ENCODE measurements around the gene SCD5.
A peak's percentile ranks its signal among the peaks of the same experiment; 100 is the strongest.
"Not testable (repeated sequence)": the region's sequence is repeated elsewhere in the genome, so short reads cannot be mapped to it uniquely, and the experiment has no call there.

Gene SCD5

DNA sequence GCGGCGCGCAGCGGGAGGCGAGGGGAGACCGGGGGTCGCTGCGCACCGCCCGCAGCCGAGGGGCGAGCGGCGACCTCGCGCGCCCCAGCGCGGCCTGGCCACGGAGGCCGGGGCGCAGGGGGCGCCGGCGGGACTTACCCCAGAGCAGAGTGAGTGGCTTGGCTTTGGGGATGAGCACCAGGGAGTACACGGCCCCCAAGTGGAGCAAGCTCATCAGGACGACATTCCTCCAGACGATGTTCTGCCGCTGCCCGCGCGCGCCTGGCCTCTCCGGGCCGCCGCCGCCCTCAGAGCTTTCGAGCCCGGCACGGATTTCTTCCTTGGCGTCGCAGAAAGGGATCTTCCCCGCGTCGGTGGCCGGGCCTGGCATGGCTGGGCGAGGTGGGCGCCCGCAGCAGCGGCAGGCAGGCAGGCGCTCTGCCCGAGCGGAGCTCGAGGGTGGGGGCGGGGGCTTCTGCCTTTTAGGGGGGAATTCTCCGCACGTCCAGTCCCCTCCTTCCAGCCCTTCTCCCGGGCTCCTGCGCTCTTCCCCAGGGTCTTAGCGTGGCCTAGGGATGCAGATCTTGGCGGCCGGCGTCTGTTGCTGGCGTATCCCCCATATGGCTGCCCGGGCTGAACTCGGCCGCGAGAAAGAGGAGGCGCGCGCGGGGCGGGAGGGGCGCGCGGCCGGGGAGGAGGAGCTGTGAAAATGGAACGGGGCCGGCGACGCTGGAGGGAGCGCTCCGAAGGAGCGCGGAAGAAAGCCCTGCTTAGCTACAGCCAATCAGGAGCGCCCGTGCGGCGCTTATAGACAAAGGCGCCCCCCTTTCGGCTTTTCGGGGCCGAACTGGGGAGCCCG lies at the start of gene SCD5:
Gene SCD5 (minus strand): TSS at position 629 of the 838 bp plus-strand sequence. CDS start 259 bp downstream, at position 370.
- DNase-seq (ENCODE audit: low read depth): peak; percentile 42

DNA sequence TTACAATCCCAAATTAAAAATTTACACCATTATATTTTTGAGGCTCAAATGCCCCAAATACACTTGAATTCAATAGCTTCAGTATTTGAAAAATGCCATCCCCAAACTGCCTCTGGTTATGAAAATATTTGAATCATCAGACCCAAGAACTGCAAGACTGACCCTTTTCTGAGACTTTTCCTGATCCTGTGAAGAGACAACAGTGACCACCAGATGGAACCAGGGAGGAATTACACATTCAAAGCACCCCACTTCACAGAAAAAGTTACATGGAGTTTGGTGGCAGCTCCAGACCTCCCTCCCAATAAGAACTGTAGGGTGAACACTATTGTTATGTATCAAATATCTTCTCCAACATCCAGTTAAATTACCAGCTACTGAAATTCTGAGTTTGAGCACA lies 44.0 kb upstream of the SCD5 start:
- no peak for DNase-seq (ENCODE audit: low read depth)

- DNase-seq (ENCODE audit: low read depth): no peak
These were observed 41.0 kb upstream of the SCD5 start for GRCh38 chr4:82839624-82840023.

DNA sequence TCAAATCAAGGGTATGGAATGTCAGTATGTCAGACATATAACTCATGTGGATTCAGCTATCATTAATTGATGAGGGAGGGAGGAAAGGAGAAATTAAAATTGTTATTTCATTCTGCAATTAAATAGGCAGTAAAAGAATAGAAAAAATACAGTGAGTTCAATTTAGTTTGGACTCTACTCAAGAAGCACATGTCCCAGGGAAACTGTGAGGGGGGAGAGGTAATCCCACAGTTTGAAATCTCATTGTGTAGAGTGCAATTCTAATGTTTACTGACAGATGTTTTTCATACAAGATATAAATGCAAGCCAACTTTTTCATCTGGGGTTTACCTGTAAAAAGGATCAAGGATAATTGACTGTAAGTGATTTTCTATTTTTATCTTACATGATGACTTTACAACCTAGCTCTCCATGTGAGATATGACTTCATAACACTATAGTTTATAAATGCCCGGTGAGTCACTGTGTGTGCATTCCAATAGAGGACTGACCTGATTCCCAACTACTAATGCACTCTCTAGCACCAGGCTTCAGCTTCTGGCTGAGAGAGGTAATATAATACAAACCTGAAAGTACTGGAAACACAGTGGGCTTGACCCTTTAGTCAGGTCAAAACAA lies 35.2 kb upstream of the SCD5 start:
- DNase-seq (ENCODE audit: low read depth): no peak

- DNase-seq (ENCODE audit: low read depth): not testable (repeated sequence)
These were observed 34.5 kb upstream of the SCD5 start for GRCh38 chr4:82833060-82833459.

DNA sequence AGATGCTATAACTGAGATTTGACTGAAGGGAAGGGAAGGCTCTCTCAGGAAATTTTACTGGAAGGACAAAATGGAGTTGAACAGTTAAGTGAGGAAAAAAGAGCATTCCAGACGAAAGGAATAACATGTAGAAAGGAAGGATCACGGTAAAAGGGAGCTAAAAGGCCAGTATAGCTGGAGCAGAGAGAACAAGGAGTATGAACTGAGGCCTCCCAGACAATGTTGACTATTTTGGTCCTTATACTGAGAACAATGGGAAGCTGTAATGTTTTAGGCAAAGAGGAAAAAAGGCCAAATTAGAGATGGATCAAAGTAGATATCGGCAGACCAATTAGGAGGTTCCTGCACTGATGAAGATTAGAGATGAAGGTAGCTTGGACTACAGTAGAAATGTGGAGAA lies 26.8 kb upstream of the SCD5 start:
- DNase-seq (ENCODE audit: low read depth): no peak

DNA sequence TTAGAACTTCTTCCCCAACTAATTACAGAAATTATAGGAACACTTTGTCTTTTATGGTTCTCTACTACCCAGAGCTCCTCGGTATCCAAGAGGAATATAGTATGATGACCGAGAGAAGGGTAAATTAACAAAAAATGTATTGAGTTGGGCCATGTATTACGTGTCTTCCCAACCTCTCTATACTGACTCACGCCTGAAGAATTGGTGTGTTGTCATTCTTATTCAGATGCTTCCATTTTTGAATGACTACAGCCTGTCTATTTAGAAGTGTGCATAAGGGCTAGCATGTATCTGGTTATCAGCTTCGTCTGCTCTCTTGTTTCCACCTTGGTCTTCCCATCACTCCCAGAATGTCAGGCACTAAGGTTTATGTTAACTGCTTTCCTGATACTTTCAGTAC lies 24.5 kb upstream of the SCD5 start:
- DNase-seq (ENCODE audit: low read depth): no peak

GRCh38 chr4:82820689-82821088 lies 22.1 kb upstream of the SCD5 start:
- DNase-seq (ENCODE audit: low read depth): no peak

DNA sequence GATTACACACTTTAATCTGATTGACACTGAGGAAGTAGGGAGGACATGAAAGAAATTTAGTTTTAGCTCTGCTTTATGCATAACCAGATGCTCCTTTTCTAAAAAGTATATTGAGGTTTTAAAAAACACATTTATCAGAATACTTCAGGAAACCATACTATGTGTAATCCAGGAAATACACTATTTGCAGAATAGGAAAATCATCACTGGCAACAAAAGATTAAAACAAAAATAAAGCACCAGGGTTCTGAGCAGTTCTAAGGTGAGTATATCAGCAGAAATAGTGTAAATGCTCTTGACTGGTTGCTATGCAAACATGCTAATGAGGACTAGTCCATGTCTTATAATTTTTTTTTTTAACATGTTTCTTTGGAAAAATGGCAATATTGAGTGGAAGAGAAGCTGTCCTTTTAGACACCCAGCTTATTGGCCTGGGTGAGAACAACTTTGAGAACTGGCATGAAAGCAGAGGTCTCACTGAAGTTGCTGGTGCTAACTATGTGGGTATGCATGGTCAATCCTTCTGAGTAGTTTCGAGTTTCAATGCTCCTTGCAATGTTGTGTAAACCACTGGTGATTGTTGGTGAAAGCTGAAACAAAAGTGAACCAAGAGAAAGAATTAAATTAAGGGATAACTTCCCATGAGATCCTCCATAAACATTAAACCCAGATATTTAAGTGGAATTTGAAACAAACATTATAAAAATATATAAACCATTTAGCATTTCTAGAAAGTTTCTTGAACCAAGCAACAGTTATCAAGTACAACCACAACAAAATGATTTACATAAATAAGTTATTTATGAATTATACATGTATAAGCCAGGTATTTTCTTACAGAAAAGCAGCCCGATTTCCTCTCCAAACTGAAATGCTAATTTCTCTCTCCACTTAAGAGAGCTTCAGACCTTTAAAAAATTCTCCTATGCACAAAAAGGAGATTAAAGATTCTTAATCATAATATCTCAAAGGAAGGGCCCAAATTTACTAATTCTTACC lies 20.4 kb upstream of the SCD5 start:
- DNase-seq (ENCODE audit: low read depth): no peak

GRCh38 chr4:82816874-82817273 lies 18.3 kb upstream of the SCD5 start:
- not testable (repeated sequence) for DNase-seq (ENCODE audit: low read depth)

- no peak for DNase-seq (ENCODE audit: low read depth)
These were observed 15.4 kb upstream of the SCD5 start for GRCh38 chr4:82814034-82814433.

DNA sequence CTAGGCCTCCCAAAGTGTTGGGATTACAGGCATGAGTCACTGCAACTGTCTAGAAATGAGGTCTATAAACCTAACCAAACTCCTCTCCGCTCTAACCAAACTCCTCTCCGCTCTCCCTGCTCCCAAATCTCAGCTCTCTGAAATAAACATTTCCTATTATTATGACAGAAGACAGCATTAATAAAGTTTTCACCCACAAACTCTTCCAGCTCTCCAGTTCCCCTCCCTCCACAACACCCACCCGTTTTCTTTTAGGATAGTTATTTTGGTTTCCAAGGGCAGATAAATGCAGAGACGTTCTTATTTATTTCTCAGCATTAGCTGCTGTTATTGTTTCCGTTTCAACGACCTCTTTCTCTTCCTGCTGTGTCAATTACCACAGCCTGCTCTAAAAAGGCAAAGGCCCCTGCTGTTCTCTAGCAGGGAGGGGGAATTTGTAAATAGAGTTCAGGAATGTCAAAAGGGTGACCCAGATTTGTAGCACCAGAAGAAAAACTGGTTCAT lies 13.3 kb upstream of the SCD5 start:
- no peak for DNase-seq (ENCODE audit: low read depth)

DNA sequence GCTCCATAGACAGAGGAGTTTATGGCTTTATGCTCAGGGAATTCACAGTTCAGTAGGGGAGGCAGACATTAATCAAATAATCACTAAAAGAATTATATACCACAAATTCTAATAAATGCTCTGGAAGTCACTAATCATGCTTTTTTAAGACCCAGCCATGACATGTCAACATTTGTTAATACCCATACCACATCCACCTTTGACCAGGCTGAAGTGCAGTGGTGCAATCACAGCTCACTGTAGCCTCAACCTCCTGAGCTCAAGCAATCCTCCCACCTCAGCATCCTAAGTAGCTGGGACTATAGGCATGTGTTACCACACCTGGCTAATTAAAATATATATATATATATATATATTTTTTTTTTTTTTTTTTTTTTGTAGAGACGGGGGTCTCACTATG lies 12.8 kb upstream of the SCD5 start:
- DNase-seq (ENCODE audit: low read depth): no peak

DNA sequence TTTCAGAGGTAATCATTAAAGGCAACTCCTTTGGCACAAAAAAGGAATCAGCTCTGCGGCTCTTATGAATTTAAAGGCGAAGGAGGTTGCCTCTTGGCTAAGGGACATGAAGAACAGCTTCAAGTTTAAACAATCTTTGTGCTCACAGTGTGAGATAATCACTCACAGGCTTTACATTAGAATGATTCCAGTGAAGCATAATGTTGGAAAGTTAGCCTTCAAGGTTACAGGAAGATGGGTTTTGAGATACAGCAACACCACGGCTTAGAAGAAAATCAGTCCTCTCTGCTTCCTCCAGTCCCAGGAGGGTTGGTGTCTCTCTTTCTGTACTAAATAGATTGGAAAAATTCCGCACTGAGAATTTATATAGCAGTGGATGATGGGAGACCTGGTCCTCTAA lies 11.6 kb upstream of the SCD5 start:
- no peak for DNase-seq (ENCODE audit: low read depth)

- DNase-seq (ENCODE audit: low read depth): no peak
These were observed 11.0 kb upstream of the SCD5 start for GRCh38 chr4:82809619-82810018.

- DNase-seq (ENCODE audit: low read depth): no peak
These were observed 5.2 kb upstream of the SCD5 start for GRCh38 chr4:82803746-82804145.

DNA sequence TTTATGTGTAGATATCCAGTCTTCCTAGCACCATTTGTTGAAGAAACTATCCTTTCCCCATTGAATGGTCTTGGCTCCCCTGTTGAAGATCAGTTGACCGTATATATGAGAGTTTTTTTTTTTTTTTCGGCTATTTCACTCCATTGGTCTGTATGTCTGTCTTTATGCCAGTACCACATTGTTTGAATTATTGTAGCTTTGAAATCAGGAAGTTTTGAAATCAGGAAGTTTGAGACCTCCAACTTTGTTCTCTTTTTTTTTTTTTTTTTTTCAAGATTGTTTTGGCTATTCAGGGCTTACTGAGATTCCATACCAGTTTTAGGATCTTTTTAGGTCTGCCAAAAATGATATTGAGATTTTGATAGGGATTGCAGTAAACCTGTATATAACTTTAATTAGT lies 4.3 kb upstream of the SCD5 start:
- no peak for DNase-seq (ENCODE audit: low read depth)

GRCh38 chr4:82801910-82802521 lies 3.4 kb upstream of the SCD5 start:
- DNase-seq (ENCODE audit: low read depth): no peak

DNA sequence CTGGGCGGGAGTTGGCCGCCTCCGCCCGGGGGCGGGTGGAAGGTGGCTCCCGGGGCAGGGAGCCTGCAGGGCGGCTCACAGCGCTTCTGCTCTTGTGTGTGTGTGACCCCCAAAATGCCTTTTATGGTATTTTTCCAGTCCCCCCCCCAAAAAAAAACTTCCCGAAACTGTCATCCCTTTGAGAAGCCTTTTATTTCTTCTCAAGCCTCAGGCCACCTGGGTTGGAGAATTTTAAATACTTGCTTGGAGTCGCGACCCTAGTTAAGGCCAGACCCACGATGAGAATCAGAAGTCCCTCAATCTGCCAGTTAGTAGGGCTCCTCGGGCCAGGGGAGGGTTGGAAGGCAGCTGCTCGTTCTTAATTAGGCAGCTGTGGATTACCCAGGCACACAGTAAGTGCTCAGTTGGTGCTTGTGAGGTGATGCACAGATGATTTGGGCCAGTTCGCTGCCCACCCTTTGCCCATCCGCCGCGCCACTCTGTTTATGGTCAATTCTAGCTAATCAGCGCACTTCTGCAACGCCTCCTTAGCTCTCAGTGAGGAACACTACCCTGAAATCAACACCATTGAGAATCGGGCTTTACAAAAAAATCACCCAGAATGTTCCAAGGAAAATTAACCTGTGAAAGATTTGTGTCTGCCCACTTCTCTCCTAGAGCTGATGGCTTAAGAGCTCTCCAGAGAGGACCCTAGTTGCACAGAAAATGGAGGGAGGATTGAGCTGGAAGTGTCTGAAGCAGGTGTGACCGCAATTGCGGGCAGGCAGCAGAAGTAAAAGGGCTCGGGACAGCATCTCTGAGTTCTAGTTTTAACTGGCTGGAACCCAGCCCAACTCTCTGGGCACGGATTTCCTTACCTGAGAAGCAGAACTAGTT lies 648 bp upstream of the SCD5 start:
- DNase-seq (ENCODE audit: low read depth): no peak

- no peak for DNase-seq (ENCODE audit: low read depth)
These were observed 1.0 kb downstream of the SCD5 start for GRCh38 chr4:82797405-82798111.

All from stimulated activated CD8-positive, alpha-beta memory T cell treated with anti-CD3 and anti-CD28 coated beads, Interleukin-12 subunit alpha, Interleukin-12 subunit beta, amount 100 ng/mL, for 4 hours (primary cell).